Adipocyte (in vitro differentiated cells): ENCODE measurements around the gene RAP1GAP2.

ENCODE experiments used
- DNase-seq: peaks from one replicate; pipeline ENCODE4 v3.0.0-alpha.2; 2015; ENCODE audit warnings: low read depth
- H3K27me3 ChIP-seq: replicated peaks from 2 replicates; pipeline ENCODE4 v1.7.0; 2013; ENCODE audit warnings: mild to moderate bottlenecking, low read length, moderate library complexity; ENCODE audit not compliant: control insufficient read depth, insufficient read depth
- H3K36me3 ChIP-seq: 2 replicates; pipeline ENCODE4 v1.7.0; 2013; ENCODE audit warnings: low read length, mild to moderate bottlenecking, moderate library complexity; ENCODE audit not compliant: control insufficient read depth, insufficient read depth, severe bottlenecking
- H3K4me1 ChIP-seq: 2 replicates; pipeline ENCODE4 v1.7.0; 2013; ENCODE audit warnings: mild to moderate bottlenecking, low read length, moderate library complexity; ENCODE audit not compliant: control insufficient read depth, insufficient read depth
- H3K4me3 ChIP-seq: 2 replicates; pipeline ENCODE4 v1.7.0; 2013; ENCODE audit warnings: mild to moderate bottlenecking, low read length, moderate library complexity
- H3K9ac ChIP-seq: 2 replicates; pipeline ENCODE4 v1.7.0; 2013; ENCODE audit warnings: mild to moderate bottlenecking, low read length, moderate library complexity
- H3K9me3 ChIP-seq: 2 replicates; pipeline ENCODE4 v1.7.0; 2013; ENCODE audit warnings: mild to moderate bottlenecking, low read length, moderate library complexity; ENCODE audit not compliant: control insufficient read depth

RAP1GAP2 gene

GRCh38 chr17:3034578-3034920 is 238.3 kb downstream of the RAP1GAP2 start:
- Histone ChIP-seq H3K4me3 (no peak overlapping the region), H3K36me3 (no peaks in the 10 kb centered on the region), H3K4me1 (peaks cover 3% of the 10 kb centered on the region), H3K9ac (no peak overlapping the region), H3K9me3 (no peaks in the 10 kb centered on the region), H3K27me3 (peaks cover 3% of the 10 kb centered on the region)
- DNase-seq: no peak

DNA sequence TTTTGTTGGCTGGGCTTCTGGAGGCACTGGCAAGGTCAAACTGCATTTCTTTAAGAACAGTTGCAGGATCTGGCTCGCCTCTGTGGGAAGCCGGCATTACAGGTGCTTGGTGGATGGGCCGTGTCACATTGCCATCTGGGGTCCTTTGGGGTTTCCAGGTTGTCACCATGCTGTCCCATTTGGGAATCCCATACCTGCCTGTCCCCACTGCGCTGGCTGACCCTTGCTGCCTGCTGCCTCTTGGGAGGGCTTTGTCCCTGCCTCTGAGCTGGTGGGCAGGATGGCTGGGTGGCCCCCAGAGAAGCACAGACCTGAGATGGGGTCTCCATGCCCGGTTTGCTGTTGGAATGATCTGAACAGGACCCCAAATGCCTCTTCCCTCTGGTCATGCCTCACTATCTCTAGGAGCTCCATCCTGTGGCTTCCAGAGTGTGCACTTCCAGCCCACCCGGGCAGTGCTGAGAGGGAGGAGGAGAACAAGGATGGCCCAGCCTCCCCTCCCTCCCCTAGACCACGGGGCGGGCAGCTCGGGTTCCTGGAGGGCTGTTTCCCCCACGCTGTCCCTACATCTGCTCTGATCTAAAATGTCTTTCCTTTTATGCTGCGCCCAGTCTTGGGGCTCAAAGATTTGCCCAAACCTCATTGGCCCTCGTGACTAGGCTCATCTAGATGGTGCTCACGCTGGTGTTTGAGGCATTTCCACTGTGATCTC is 239.2 kb downstream of the RAP1GAP2 start:
- Histone ChIP-seq H3K4me1 (no peaks in the 10 kb centered on the region), H3K9ac (no peak overlapping the region), H3K9me3 (no peaks in the 10 kb centered on the region), H3K4me3 (no peak overlapping the region), H3K36me3 (no peaks in the 10 kb centered on the region), H3K27me3 (peaks cover 9% of the 10 kb centered on the region)
- DNase-seq: no peak

GRCh38 chr17:3035968-3036280 is 239.7 kb downstream of the RAP1GAP2 start:
- no peak overlapping the region for H3K4me3 ChIP-seq
- DNase-seq: no peak
- H3K4me1 ChIP-seq: no peaks in the 10 kb centered on the region
- H3K9me3 ChIP-seq: no peaks in the 10 kb centered on the region
- no peak overlapping the region for H3K9ac ChIP-seq
- H3K27me3 ChIP-seq: peaks cover 13% of the 10 kb centered on the region
- H3K36me3 ChIP-seq: no peaks in the 10 kb centered on the region

- DNase-seq: no peak
- Histone ChIP-seq H3K9me3 (no peaks in the 10 kb centered on the region), H3K36me3 (no peaks in the 10 kb centered on the region), H3K4me3 (no peak overlapping the region), H3K4me1 (no peaks in the 10 kb centered on the region), H3K27me3 (peaks cover 19% of the 10 kb centered on the region), H3K9ac (no peak overlapping the region)
These were observed 240.6 kb downstream of the RAP1GAP2 start for GRCh38 chr17:3036800-3037199.

- no peaks in the 10 kb centered on the region for H3K4me1 ChIP-seq
- H3K36me3 ChIP-seq: no peaks in the 10 kb centered on the region
- DNase-seq: no peak
- no peak overlapping the region for H3K9ac ChIP-seq
- H3K27me3 ChIP-seq: peaks cover 19% of the 10 kb centered on the region
- no peaks in the 10 kb centered on the region for H3K9me3 ChIP-seq
- no peak overlapping the region for H3K4me3 ChIP-seq
These were observed 241.0 kb downstream of the RAP1GAP2 start for GRCh38 chr17:3037259-3037658.

DNA sequence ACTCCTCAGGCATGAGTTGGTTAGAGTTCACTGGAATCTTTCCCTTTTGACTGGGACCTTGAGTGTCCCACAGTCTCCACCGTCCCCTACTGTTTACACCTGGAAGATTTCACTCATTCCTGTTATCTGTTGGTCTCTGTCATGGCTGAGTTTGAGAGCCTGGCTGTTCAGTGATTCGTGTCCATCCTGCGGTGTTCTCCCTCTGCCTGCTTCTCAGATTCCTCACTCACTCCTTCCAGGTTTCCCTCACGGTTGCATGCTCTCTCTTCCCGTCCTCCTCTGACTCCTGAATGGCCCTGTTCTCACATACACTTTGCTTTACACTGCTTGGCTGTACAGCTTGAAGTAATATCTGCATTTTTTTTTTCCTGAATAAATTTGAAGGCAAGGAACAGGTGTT is 242.7 kb downstream of the RAP1GAP2 start:
- peaks cover 6% of the 10 kb centered on the region for H3K9me3 ChIP-seq
- H3K9ac ChIP-seq: no peak overlapping the region
- no peak overlapping the region for H3K4me3 ChIP-seq
- H3K36me3 ChIP-seq: no peaks in the 10 kb centered on the region
- H3K27me3 ChIP-seq: peaks cover 19% of the 10 kb centered on the region
- DNase-seq: no peak
- H3K4me1 ChIP-seq: no peaks in the 10 kb centered on the region

- Histone ChIP-seq H3K27me3 (peaks cover 19% of the 10 kb centered on the region), H3K36me3 (no peaks in the 10 kb centered on the region), H3K4me3 (no peak overlapping the region), H3K9me3 (peaks cover 13% of the 10 kb centered on the region), H3K4me1 (no peaks in the 10 kb centered on the region), H3K9ac (no peak overlapping the region)
- no peak for DNase-seq
These were observed 243.5 kb downstream of the RAP1GAP2 start for GRCh38 chr17:3039736-3040135.

DNA sequence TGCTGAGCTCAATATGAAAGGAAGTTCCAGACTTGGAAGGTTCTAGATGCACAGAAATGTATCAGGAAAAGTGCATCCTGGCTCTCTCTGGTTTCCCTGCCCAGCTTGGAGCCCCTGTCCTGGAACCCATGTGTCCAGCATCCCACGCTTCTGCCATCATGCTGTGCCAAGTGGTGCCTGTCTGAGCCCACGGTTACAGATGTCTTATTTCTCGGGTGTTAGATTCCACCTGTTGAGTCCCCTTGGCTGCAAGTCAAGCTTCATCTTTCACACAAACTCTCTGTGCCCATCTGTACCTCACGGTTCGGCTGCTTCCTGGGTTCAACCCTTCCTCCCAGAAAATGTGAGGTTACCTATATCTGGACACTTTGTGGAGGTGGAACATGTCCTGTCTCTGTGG is 244.6 kb downstream of the RAP1GAP2 start:
- no peaks in the 10 kb centered on the region for H3K36me3 ChIP-seq
- peaks cover 19% of the 10 kb centered on the region for H3K27me3 ChIP-seq
- peaks cover 13% of the 10 kb centered on the region for H3K9me3 ChIP-seq
- no peak for DNase-seq
- H3K4me3 ChIP-seq: no peak overlapping the region
- H3K9ac ChIP-seq: no peak overlapping the region
- no peaks in the 10 kb centered on the region for H3K4me1 ChIP-seq

DNA sequence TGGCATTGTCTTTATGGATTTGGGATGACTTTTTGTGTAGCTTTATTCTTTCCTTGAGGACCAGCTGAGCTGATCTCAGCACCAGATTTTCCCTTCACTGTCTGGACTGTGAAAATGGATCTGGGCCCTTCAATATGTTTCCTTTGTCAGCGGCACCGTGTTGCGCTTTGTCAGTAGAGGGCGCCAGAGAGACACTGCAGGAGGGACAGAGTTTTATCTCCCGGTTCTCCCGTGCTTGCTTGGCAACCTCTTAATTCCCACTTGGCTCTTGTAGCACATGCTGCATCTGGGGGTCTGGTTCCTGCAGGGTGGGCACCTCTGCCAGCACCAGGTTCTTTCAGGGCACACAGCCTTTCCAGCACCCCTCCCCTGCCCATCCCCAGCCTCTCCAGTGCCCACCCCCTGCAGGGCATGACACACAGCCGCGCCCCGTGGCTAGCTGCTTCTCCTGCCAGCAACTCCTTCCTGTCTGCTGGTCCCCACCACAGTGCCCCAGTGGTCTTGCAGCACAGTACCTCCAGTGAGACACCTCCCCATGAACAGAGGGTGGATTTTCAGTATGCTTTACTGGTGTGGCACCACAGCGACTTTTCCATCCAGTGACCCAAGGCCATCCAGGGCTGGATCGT is 247.6 kb downstream of the RAP1GAP2 start:
- Histone ChIP-seq H3K9ac (no peak overlapping the region), H3K9me3 (peaks cover 13% of the 10 kb centered on the region), H3K4me1 (no peaks in the 10 kb centered on the region), H3K4me3 (no peak overlapping the region), H3K36me3 (no peaks in the 10 kb centered on the region), H3K27me3 (peaks cover 16% of the 10 kb centered on the region)
- no peak for DNase-seq

DNA sequence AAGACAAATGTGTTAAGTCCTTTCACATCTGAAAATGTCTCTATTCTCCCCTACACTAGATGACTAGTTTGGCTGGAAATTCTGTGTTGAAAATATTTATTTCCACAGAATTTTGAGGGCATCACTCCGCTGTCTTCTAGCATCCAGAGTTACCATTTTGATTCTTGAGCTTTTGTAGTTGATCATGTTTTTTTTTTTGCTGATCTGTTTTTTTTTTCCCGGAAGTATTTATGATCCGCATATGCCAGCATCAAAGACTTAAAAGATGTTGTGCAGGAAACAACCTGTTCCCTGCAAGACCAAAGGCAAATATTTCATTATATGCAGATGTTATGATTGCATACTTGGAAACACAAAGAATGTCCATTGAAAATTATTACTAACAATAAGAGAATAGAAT is 250.5 kb downstream of the RAP1GAP2 start:
- peaks cover 13% of the 10 kb centered on the region for H3K9me3 ChIP-seq
- H3K4me3 ChIP-seq: no peak overlapping the region
- H3K36me3 ChIP-seq: no peaks in the 10 kb centered on the region
- no peak for DNase-seq
- H3K27me3 ChIP-seq: peaks cover under 1% of the 10 kb centered on the region
- no peak overlapping the region for H3K9ac ChIP-seq
- no peaks in the 10 kb centered on the region for H3K4me1 ChIP-seq

- peak; percentile 42 for DNase-seq
- no peaks in the 10 kb centered on the region for H3K4me1 ChIP-seq
- H3K4me3 ChIP-seq: peak overlapping the region; percentile 93
- H3K9me3 ChIP-seq: peaks cover 7% of the 10 kb centered on the region
- no peaks in the 10 kb centered on the region for H3K36me3 ChIP-seq
- H3K9ac ChIP-seq: peak overlapping the region; percentile 82
- no peaks in the 10 kb centered on the region for H3K27me3 ChIP-seq
These were observed 252.7 kb downstream of the RAP1GAP2 start for GRCh38 chr17:3048727-3049471.
